ENCODE data around the gene WDCP.

WDCP gene

GRCh38 chr2:24040511-24040910 lies 6.7 kb downstream of the WDCP start:
- H3K4me3 ChIP-seq = no peak overlapping the region
- no peak for TF ChIP-seq CTCF (IDR thresholded peaks at IDR 0.05)
- no peak overlapping the region for H3K27ac ChIP-seq
- no peak for DNase-seq (ENCODE audit: low spot score)

- H3K4me3 ChIP-seq = no peak overlapping the region
- no peak for TF ChIP-seq CTCF (IDR thresholded peaks at IDR 0.05)
- no peak overlapping the region for H3K27ac ChIP-seq
- no peak for DNase-seq (ENCODE audit: low spot score)
Observed at GRCh38 chr2:24038786-24039499, 8.2 kb downstream of the WDCP start.

GRCh38 chr2:24026233-24026632 lies 21.0 kb downstream of the WDCP start:
- DNase-seq (ENCODE audit: low spot score) = no peak
- H3K4me3 ChIP-seq = no peak overlapping the region
- H3K27ac ChIP-seq = no peak overlapping the region
- no peak for TF ChIP-seq CTCF (IDR thresholded peaks at IDR 0.05)

- TF ChIP-seq CTCF (IDR thresholded peaks at IDR 0.05) = no peak
- DNase-seq (ENCODE audit: low spot score) = no peak
- Histone ChIP-seq H3K27ac (no peak overlapping the region), H3K4me3 (no peak overlapping the region)
Observed at GRCh38 chr2:24024996-24025663, 22.1 kb downstream of the WDCP start.

GRCh38 chr2:24024018-24024417 lies 23.2 kb downstream of the WDCP start:
- TF ChIP-seq CTCF (IDR thresholded peaks at IDR 0.05) = no peak
- Histone ChIP-seq H3K27ac (no peak overlapping the region), H3K4me3 (no peak overlapping the region)
- no peak for DNase-seq (ENCODE audit: low spot score)

GRCh38 chr2:24022975-24023575 lies 24.1 kb downstream of the WDCP start:
- H3K27ac ChIP-seq = no peak overlapping the region
- TF ChIP-seq CTCF (IDR thresholded peaks at IDR 0.05) = no peak
- H3K4me3 ChIP-seq = no peak overlapping the region
- DNase-seq (ENCODE audit: low spot score) = no peak

All from coronary artery (tissue), 2 donors.